ENCODE data around the gene ANAPC16. TPM values are rescaled to one million over a fixed set of nuclear protein-coding genes. Genes with fewer than 3 reads are reported as not detected.
A peak's percentile ranks its signal among the peaks of the same experiment; 100 is the strongest.
"Not testable (repeated sequence)": the region's sequence is repeated elsewhere in the genome, so short reads cannot be mapped to it uniquely, and the experiment has no call there.

ANAPC16 gene
- total RNA-seq, 2 experiments from 2014 or later, result 90.2 to 123 TPM

DNA sequence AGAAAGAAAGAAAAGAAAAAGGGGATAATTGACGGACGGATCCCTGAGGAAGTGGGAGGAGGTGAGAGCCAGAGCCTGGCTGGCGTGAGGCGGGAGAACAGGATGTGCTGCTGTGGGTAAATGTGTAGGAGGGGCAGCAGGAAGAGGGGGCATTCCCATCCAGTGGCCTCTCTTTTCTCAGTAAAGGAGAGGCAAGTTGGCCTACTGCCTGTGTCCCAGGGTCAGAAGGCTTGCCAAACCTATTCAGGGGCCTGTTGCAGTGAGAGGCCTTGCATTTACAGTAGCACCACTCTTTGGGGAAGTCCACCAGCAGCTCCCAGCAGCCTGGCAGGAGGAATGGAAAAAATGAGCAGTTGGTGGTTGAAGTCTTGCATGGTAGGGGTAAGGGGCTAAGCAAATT is 26.9 kb downstream of the ANAPC16 start:
- ChIA-PET POLR2A (no interaction called here), CTCF (interaction anchor here (0.5 to 1.1 kb wide), 3 partner anchors 45 to 94 kb away, joined by 3 to 4 read pairs (median 3); no protein-coding TSS in a partner anchor)
- H3K27me3 Mint-ChIP-seq, result no peaks in the 10 kb centered on the region
- no peaks in the 10 kb centered on the region for H3K9me3 Mint-ChIP-seq (ENCODE audit: low read depth)
- ATAC-seq (peak; percentile 64), DNase-seq (peak; percentile 57)
- peak overlapping the region; percentile 76 for H3K27ac Mint-ChIP-seq
- H3K36me3 Mint-ChIP-seq (ENCODE audit: low read depth), result peaks cover 2% of the 10 kb centered on the region
- H3K4me3 Mint-ChIP-seq, result peak overlapping the region; percentile 13
- peaks cover 68% of the 10 kb centered on the region for H3K4me1 Mint-ChIP-seq
- intact Hi-C loops (cut with DNase I, micrococcal nuclease), result loop anchor here in 1 of 2 experiments (10.0 kb wide), 1 partner anchor 278 kb away; the partner anchor contains the start of gene CHST3

DNA sequence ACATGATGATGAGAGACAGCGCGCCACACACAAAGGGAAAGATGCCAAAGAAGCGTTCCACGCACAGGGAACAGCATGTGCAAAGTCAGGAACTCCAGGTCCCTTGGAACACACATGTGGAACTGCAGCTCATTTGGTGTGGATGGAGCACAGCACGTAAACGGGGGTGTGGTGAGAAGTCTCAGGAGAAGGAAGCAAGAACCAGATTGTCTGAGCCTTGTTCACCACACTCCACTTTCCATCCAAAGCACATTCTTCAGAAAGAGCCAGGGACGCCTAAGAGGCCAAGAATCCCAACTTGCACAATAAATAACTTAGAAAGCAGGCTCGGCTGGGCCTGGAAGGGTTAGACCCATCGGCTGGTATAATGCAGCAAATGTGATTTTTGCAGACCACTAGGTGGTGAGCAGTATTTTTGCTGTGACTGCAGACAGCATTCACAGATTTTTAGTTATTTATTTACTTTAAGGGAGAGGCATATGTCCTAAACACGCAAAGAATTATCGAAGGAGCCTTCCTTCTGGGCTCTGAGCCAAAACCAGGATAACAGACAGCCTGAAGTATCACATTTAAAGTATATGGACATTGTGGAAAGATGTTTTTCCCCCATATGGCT is 28.1 kb downstream of the ANAPC16 start:
- peaks cover 2% of the 10 kb centered on the region for H3K36me3 Mint-ChIP-seq (ENCODE audit: low read depth)
- ATAC-seq (no peak), DNase-seq (no peak)
- H3K4me3 Mint-ChIP-seq, result peak overlapping the region; percentile 15
- CTCF ChIA-PET, result interaction anchor here (0.7 to 1.1 kb wide), 2 partner anchors 62 to 93 kb away, joined by 4 to 5 read pairs; no protein-coding TSS in a partner anchor
- no peaks in the 10 kb centered on the region for H3K9me3 Mint-ChIP-seq (ENCODE audit: low read depth)
- H3K27me3 Mint-ChIP-seq, result no peaks in the 10 kb centered on the region
- POLR2A ChIA-PET, result interaction anchor here (0.6 kb wide), 3 partner anchors 15 to 136 kb away, joined by 3 to 5 read pairs (median 4); no protein-coding TSS in a partner anchor
- H3K27ac Mint-ChIP-seq, result peak overlapping the region; percentile 89
- intact Hi-C loops (cut with DNase I, micrococcal nuclease), result loop anchor here (1.0 to 10.0 kb wide), 2 partner anchors 18 to 279 kb away; partner anchors contain the start of gene CHST3 (in 1 of the 2)
- peaks cover 76% of the 10 kb centered on the region for H3K4me1 Mint-ChIP-seq

DNA sequence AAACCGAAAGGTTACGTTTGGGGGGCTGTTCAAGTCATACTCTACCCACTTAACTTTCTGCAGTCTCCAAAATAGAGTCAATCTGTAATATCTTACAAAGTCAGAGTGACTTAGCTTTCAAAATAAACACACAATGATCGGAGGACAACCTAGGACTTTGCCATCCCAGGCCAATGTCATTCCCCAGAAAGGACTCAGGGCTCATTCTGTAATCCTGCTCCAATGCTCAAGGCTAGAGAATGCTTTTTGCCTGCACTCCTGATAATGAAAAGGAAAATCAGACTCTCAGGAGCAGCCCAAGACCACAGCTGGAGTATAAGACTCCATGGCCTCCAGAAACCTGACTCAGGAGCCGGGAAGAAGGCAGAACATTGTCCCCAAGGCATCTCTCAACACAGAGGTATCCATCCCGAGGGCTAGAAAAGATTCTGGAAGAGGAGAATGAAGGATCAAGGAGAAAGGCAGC is 28.8 kb downstream of the ANAPC16 start:
- Mint-ChIP-seq H3K27ac (peak overlapping the region; percentile 89), H3K4me1 (peaks cover 77% of the 10 kb centered on the region), H3K9me3 (ENCODE audit: low read depth) (no peaks in the 10 kb centered on the region), H3K36me3 (ENCODE audit: low read depth) (peaks cover 2% of the 10 kb centered on the region), H3K27me3 (no peaks in the 10 kb centered on the region), H3K4me3 (peak overlapping the region; percentile 15)
- ChIA-PET CTCF (interaction anchor here (0.8 kb wide), 1 partner anchor 12 kb away, joined by 3 read pairs; no protein-coding TSS in a partner anchor), POLR2A (no interaction called here)
- ATAC-seq, result no peak
- intact Hi-C loops (cut with DNase I, micrococcal nuclease), result loop anchor here (1.0 to 10.0 kb wide), 2 partner anchors 18 to 280 kb away; partner anchors contain the start of gene CHST3 (in 1 of the 2)
- DNase-seq, result no peak

DNA sequence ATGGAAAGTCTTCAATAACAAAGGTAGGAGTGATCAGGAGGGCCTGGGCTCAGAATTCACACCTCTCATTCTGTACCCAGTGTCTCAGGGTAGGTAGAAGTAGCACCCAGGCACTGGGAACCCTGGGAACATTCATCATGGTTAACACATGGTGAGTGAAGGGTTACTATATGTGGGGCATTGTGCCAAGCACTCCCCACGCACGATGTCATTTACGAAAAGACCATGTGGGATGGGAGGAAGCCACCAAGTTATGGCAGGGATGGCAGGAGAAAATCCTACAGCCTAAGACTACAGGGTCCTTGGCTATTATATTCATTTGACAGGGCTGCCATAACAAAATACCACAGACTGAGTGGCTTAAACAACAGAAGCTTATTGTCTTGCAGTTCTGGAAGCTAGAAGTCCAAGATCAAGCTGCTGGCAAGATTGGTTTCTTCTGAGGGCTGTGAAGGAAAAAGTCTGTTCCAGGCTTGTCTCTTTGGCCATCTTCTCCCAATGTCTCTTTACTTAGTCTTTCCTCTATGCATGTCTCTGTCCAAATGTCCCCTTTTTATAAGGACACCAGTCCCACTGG is 30.2 kb downstream of the ANAPC16 start:
- Mint-ChIP-seq H3K9me3 (ENCODE audit: low read depth) (no peaks in the 10 kb centered on the region), H3K27ac (peak overlapping the region; percentile 89), H3K4me3 (peak overlapping the region; percentile 11), H3K36me3 (ENCODE audit: low read depth) (peaks cover 2% of the 10 kb centered on the region), H3K27me3 (no peaks in the 10 kb centered on the region), H3K4me1 (peaks cover 85% of the 10 kb centered on the region)
- DNase-seq (peak; percentile 36), ATAC-seq (no peak)
- CTCF ChIA-PET, result interaction anchor here (0.7 to 1.3 kb wide), 7 partner anchors 17 to 103 kb away, joined by 3 to 4 read pairs (median 3); no protein-coding TSS in a partner anchor
- intact Hi-C loops (cut with DNase I, micrococcal nuclease), result loop anchor here in 1 of 2 experiments (10.0 kb wide), 1 partner anchor 281 kb away; the partner anchor contains the start of gene CHST3
- POLR2A ChIA-PET, result interaction anchor here (1.1 to 1.4 kb wide), 2 partner anchors 9 to 27 kb away, joined by 4 to 5 read pairs; partner anchors contain the start of gene DDIT4

GRCh38 chr10:72248468-72249151 is 32.8 kb downstream of the ANAPC16 start:
- H3K36me3 Mint-ChIP-seq (ENCODE audit: low read depth), result peaks cover 2% of the 10 kb centered on the region
- intact Hi-C loops (cut with DNase I, micrococcal nuclease), result loop anchor here (1.0 to 10.0 kb wide), 6 partner anchors 12 to 284 kb away; partner anchors contain the start of genes CHST3 (in 1 of the 2) and DDIT4 (in 1 of the 2)
- ATAC-seq, result peak; percentile 91
- peak; percentile 84 for DNase-seq
- peak overlapping the region; percentile 71 for H3K4me3 Mint-ChIP-seq
- POLR2A ChIA-PET, result interaction anchor here (0.6 to 3.1 kb wide), 3 partner anchors 12 to 91 kb away, joined by 4 to 15 read pairs (median 6); no protein-coding TSS in a partner anchor
- peak overlapping the region; percentile 89 for H3K27ac Mint-ChIP-seq
- no peaks in the 10 kb centered on the region for H3K9me3 Mint-ChIP-seq (ENCODE audit: low read depth)
- peaks cover 82% of the 10 kb centered on the region for H3K4me1 Mint-ChIP-seq
- no peaks in the 10 kb centered on the region for H3K27me3 Mint-ChIP-seq
- CTCF ChIA-PET, result interaction anchor here (0.7 to 1.7 kb wide), 8 partner anchors 10 to 200 kb away, joined by 3 to 7 read pairs (median 4); partner anchors contain the start of gene DDIT4

GRCh38 chr10:72249176-72249862 is 33.5 kb downstream of the ANAPC16 start:
- DNase-seq; H3K27me3 Mint-ChIP-seq; ATAC-seq; H3K9me3 Mint-ChIP-seq (ENCODE audit: low read depth); H3K36me3 Mint-ChIP-seq (ENCODE audit: low read depth): not testable (repeated sequence)
- ChIA-PET POLR2A (interaction anchor here (3.1 kb wide), 1 partner anchor 11 kb away, joined by 15 read pairs; no protein-coding TSS in a partner anchor), CTCF (interaction anchor here (0.6 to 0.7 kb wide), 3 partner anchors 23 to 86 kb away, joined by 3 to 4 read pairs (median 4); no protein-coding TSS in a partner anchor)
- Mint-ChIP-seq H3K27ac (peak overlapping the region; percentile 89), H3K4me3 (peak overlapping the region; percentile 71), H3K4me1 (peaks cover 80% of the 10 kb centered on the region)
- intact Hi-C loops (cut with DNase I, micrococcal nuclease), result loop anchor here (2.0 to 10.0 kb wide), 3 partner anchors 27 to 285 kb away; partner anchors contain the start of gene CHST3 (in 1 of the 2)

GRCh38 chr10:72250666-72251065 is 34.9 kb downstream of the ANAPC16 start:
- peaks cover 80% of the 10 kb centered on the region for H3K4me1 Mint-ChIP-seq
- H3K27ac Mint-ChIP-seq, result peak overlapping the region; percentile 77
- ChIA-PET POLR2A (no interaction called here), CTCF (interaction anchor here (1.0 kb wide), 1 partner anchor 20 kb away, joined by 3 read pairs; no protein-coding TSS in a partner anchor)
- no peaks in the 10 kb centered on the region for H3K9me3 Mint-ChIP-seq (ENCODE audit: low read depth)
- ATAC-seq (no peak), DNase-seq (no peak)
- H3K27me3 Mint-ChIP-seq, result no peaks in the 10 kb centered on the region
- peaks cover 2% of the 10 kb centered on the region for H3K36me3 Mint-ChIP-seq (ENCODE audit: low read depth)
- intact Hi-C loops (cut with DNase I, micrococcal nuclease), result no loop called here
- peak overlapping the region; percentile 30 for H3K4me3 Mint-ChIP-seq

GRCh38 chr10:72251635-72252034 is 35.8 kb downstream of the ANAPC16 start:
- Mint-ChIP-seq H3K9me3 (ENCODE audit: low read depth) (no peaks in the 10 kb centered on the region), H3K27me3 (no peaks in the 10 kb centered on the region), H3K4me3 (no peak overlapping the region), H3K36me3 (ENCODE audit: low read depth) (peaks cover 2% of the 10 kb centered on the region), H3K27ac (peak overlapping the region; percentile 74), H3K4me1 (peaks cover 80% of the 10 kb centered on the region)
- DNase-seq, result no peak
- ATAC-seq, result no peak
- intact Hi-C loops (cut with DNase I, micrococcal nuclease), result no loop called here
- ChIA-PET CTCF (interaction anchor here (1.0 kb wide), 1 partner anchor 9 kb away, joined by 3 read pairs; no protein-coding TSS in a partner anchor), POLR2A (no interaction called here)

DNA sequence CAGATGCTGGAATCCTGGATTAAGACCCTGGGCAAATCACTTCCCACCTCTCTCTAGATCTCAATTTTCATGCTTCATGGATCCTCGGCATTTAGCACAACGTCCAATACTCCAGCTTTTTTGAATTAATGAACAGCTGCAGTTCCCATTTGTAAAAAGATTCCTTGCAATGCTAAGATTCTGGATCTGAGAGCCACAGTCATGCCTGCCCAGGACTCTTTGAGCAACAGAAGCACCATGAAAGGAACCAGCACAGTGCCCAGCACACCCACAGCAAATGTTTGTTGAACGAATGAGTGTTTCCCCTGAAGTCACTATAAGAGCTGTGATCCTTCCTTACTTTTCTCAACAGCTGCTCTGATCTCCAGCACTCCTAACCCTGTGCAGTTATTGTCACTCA is 37.2 kb downstream of the ANAPC16 start:
- Mint-ChIP-seq H3K27me3 (no peaks in the 10 kb centered on the region), H3K27ac (peak overlapping the region; percentile 77), H3K9me3 (ENCODE audit: low read depth) (no peaks in the 10 kb centered on the region), H3K4me1 (peaks cover 77% of the 10 kb centered on the region), H3K4me3 (no peak overlapping the region), H3K36me3 (ENCODE audit: low read depth) (no peaks in the 10 kb centered on the region)
- ChIA-PET POLR2A (interaction anchor here (0.6 to 1.2 kb wide), 3 partner anchors 74 to 381 kb away, joined by 4 to 9 read pairs (median 4); no protein-coding TSS in a partner anchor), CTCF (interaction anchor here (0.7 to 1.1 kb wide), 7 partner anchors 31 to 156 kb away, joined by 3 to 4 read pairs (median 3); no protein-coding TSS in a partner anchor)
- intact Hi-C loops (cut with DNase I, micrococcal nuclease), result no loop called here
- DNase-seq (no peak), ATAC-seq (no peak)

GRCh38 chr10:72253578-72253977 is 37.8 kb downstream of the ANAPC16 start:
- no peaks in the 10 kb centered on the region for H3K27me3 Mint-ChIP-seq
- ChIA-PET CTCF (interaction anchor here (0.7 to 1.1 kb wide), 5 partner anchors 41 to 157 kb away, joined by 3 read pairs; no protein-coding TSS in a partner anchor), POLR2A (interaction anchor here (0.6 to 2.2 kb wide), 6 partner anchors 20 to 382 kb away, joined by 3 to 9 read pairs (median 4); partner anchors contain the start of gene DDIT4)
- peaks cover 76% of the 10 kb centered on the region for H3K4me1 Mint-ChIP-seq
- intact Hi-C loops (cut with DNase I, micrococcal nuclease), result no loop called here
- H3K9me3 Mint-ChIP-seq (ENCODE audit: low read depth), result no peaks in the 10 kb centered on the region
- peak overlapping the region; percentile 77 for H3K27ac Mint-ChIP-seq
- DNase-seq, result no peak
- H3K4me3 Mint-ChIP-seq, result no peak overlapping the region
- no peaks in the 10 kb centered on the region for H3K36me3 Mint-ChIP-seq (ENCODE audit: low read depth)
- ATAC-seq, result no peak

Measured in activated CD4-positive, alpha-beta T cell treated with anti-CD3 and anti-CD28 coated beads for 36 hours (primary cell).